ENCODE data around the gene SSH2.

The SSH2 gene

DNA sequence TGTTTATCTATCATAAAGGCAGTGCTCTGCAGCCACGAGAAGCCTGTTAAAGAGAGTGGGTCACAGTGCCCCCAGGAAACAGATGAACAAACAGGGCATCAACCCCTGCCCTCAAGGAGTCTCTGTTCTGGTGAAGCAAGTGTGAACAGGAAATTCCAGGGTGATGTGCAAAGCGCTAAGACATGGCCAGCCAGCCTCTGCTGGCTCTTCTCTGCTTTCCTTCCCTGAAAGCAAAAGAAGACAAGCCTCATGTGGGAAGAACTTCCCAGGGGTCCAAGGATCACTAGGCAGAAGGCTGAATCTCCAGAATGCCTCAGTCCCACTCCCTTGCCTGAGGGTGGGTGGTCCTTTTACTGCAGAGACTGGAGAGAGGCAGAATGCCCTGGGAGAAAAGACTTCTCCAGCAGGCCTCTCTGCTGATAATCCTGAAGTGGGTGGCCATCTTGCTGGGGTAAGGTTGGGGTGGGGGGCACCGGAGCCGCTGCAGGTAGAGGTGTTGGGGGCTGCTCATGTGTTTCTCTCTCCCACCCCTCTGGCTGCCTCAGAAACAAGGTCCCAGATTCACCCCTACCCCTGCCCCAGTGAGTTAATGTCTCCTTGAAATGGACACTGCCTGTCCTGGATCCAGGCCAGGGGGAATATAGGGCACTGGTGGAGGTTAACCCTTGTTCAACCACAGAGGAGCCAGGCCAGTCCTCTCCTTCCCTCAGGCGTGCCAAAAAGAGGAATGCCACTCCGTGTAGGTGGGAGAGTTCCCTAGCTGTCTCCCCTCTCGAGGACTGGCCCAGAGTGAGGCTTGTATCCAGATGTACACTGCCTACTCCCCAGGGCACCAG lies 334.7 kb downstream of the SSH2 start:
- in situ Hi-C loops (cut with MboI; ENCODE audit: low sequenced_read_pairs), result no loop called here

DNA sequence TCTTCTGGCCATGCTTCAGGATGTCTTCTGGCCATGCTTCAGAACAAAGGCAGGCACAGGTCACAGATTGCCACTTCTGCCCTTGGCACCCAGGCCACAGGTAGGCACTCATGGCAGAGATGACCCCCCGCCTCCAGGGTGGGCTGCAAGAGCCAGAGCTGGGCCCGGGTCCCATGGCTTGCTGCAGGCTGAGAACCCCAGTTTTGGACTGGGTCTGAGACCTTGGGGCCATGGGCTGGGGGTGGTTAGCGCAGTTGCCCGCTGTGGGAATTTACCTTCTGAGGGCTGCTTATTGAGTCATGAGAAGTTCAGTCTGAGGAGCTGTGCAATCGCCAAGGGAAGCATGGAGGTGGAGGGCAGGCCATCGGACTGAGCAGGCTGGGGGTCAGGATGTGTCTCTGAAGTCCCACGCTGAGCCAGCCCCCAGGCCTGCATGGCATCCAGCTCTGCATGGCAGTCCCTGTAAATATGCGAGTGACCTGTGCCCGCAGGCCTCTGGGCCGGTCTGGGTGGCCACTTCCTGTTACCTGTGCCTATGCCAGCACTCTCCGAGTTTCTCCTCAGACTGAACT lies 335.4 kb downstream of the SSH2 start:
- in situ Hi-C loops (cut with MboI; ENCODE audit: low sequenced_read_pairs), result no loop called here

DNA sequence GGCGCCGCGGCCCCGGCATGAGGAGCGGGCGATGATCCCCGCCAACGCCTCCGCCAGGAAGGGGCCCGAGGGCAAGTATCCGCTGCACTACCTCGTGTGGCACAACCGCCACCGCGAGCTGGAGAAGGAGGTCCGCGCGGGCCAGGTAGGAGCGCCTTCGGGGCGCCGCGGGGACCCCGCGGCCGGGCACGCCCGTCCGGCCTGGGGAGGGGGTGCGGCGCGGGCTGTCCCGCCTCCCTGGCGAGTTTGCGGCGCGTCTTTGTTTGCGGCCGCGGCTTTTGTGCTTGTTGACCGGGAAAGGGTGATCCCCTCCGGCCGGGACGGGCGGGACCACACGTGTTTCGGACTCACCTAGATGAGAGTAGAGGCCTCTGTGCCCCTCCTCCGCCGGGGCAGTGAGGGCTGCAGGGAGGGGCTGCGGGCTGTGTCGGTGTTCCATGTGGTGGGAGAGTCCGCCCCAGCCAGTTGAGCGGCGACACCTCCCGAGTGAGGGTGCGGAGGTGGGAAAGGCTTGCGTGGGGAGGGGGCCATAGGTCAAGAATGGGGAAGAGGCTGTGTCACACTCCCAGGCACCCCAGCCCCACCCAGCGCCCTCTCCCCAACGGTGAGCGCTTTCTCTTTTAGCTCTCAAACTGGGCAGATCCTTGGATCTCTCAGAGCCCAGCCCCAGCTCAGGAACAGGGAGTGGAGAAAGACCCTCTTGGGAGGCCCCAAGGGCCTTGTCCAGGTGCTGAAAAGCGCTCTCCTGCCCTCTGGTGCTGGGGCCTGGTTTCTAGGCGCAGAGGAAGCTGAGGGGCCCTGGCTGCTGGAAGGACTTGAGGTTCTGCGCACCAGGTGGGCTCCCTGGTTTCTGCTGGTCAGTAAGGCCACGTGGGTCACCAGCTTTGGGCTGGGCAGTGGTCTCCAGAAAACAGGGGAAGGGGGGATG lies 336.2 kb downstream of the SSH2 start:
- in situ Hi-C loops (cut with MboI; ENCODE audit: low sequenced_read_pairs), result no loop called here

DNA sequence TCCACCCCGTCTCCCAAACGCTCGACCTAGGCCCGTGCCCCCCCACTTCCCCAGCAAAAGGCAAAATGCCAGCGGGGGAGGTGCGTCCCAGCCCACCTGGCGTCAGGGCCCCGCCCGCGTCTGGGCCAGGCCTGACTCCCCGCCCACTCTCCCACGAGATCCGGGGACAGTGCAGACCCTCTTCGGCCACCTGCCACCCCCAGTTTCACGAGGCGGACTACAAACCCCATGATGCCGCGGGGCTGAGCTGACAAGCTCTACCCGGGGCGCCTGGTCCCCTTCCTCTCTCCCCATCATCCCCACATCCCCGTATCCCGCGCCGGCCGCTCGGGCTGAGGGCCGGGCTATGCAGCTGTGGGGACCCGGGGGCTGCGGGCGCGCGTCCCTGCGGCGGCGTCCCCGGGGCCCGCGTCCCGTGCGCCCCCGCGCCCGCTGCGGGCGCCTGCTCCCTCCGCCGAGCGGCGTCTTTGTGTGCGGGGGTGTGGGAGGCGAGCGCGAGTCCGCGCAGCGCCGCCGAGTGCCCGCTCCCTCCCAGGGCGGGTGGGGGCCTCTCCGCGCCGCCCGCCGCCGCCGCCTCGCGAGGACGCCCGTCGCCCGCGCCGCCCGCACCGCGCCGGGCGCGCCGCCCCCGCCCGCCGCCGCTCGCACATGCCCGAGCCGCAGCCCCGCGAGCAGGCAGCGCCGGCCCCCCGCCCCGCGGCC lies 337.0 kb downstream of the SSH2 start, which contains the start of gene ANKRD13B:
Gene ANKRD13B, plus strand, starts transcription at position 283 of the 702 bp plus-strand sequence. CDS start 490 bp downstream, outside the sequence.
- in situ Hi-C loops (cut with MboI; ENCODE audit: low sequenced_read_pairs), result no loop called here

DNA sequence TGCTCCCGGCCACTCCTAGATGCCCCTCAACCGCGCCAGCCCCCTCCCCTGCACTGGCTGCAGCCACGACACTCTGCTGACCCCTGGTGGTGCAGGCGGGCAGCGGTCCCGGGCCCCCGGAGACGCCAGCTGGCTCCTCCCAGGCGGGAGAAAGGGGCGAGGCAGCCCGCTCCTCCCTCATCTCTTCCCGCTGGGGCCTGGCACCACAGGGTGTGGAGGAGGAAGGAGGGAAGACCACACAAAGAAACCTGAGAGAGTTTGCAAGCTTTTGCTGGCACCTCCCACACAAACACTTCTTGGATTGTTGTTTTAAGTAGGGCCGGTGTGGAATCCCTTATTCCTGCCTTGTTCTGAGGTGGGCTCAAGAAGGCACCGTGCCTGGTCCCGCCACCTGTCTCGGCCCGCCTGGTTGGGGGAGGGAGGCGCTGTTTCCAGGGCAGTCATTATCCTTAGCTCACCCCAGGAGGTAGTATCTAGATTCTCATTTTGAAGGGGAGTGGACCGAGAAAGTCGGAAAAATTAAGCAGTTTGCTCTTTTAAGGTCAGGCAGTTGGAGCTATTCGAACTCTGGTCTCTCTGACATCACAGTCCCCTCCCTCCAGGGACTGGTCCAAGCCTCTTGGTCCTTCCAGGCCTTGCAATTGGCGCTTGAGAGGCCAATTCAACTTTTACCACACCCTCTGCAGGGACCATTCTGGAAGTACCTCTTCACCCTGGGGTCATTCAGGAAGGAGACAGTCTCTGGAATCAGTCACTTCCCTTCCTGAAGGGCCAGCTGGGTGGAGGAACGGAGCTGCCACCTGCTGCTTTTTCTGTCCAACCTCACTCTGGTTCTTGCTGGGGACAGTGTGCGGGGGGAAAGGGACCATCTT lies 338.1 kb downstream of the SSH2 start:
- in situ Hi-C loops (cut with MboI; ENCODE audit: low sequenced_read_pairs), result no loop called here

- in situ Hi-C loops (cut with MboI; ENCODE audit: low sequenced_read_pairs), result no loop called here
Measured at GRCh38 chr17:29591146-29591736, 338.8 kb downstream of the SSH2 start.

DNA sequence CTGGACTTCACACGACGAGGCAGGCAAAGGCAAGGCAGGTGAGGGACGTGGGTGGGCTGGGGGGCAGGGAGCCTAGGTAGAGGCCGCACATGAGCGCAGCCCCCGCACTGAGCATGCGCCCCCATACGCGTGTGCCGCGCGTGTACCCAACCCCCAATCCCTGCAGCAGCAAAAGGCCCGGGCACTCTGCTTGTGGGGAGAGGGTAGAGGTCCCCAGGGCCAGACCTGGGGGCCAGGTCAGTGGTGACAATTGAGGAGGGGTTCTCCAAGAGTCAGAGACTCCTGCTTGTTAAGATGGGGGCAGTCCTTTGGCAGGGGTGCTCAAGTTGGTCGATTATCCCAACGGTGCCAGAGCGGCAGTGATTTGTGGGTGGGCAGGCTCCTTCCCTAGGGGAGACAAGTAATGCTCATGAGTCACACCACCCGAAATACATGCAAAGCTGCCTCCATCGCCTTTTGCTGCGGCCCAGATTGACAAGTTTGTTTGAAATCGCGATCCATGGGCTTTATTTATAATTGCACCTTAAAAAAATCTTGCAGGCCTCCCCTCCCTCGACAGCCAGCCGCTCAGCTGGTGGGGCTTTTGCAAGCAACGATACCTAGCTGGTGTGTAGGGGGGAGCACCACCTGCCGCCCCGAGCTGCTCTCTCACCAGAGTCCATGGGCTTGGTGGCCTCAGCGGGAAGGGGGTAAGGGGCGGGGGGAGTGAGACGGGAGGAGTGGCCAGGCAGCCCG lies 339.4 kb downstream of the SSH2 start:
- in situ Hi-C loops (cut with MboI; ENCODE audit: low sequenced_read_pairs), result no loop called here

GRCh38 chr17:29589524-29590410 lies 340.3 kb downstream of the SSH2 start, which contains the start of gene GIT1:
GIT1 (minus strand) TSS chr17:29589648; CDS start chr17:29589378, 270 bp downstream.
- in situ Hi-C loops (cut with MboI; ENCODE audit: low sequenced_read_pairs), result no loop called here

DNA sequence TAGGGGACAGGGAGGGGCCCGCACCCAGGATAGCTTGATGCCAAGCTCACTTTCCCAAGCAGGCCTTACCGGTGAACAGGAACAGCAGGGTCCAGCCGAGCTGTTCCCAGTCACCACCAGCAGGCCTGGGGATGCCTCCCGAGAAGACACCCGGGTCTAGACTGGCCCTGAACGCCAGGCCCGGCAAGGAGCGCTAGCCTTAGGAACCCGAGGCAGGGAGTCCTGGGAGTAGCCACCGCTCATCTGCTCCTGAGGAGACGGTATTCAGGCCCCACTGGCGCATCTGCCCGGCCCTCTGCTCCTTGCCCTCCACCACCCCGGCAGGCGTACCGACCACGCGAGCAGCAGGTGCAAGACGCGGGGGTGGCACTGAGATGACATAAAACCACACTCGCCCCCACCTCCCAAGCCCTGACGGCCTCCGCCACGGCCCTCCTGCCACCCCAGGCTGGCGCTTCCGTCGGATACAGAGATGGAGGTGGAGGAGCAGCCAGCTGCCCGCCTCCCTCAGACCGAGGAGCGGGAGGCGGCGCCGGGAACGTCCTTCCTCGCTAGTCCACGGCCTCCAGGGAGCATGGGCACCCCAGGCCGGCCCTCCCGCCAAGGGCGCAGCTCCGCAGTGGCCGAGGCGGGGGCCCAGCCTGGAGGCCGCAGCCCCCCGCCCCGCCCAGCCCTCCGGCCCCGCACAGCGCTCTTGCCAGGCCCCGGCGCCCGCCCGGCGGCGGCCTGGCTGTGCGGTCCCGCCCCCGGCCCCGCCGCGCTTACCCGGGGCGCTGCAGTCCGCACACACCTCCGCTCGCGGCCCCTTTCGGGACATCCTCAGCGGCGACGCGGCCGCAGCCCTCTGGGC lies 341.2 kb downstream of the SSH2 start:
- in situ Hi-C loops (cut with MboI; ENCODE audit: low sequenced_read_pairs), result no loop called here

DNA sequence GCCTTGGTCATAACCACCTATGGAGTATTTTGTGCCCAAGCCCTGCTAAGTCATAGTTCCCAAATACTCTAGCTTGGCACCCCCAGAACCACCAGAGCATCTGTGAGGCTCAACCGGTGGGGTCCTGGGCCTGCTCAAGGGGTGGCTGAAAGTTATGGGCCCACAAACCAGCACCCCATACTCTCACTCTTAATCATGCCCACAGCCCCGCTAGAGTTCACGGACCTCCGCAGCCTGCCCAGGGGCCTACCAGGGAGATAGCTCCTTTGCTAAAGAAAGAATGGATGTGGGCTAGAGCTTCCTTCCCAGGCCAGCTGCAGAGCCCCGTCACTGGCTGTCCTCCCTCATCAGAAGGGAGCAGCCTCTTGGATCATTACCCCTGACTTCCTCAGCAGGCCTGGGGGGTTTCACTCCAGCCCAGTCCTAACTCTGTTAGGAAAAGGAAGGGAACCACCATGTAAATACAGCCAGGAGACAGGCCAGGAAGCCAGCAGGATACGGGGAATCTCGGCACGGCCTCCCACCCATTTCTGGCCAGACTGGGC lies 341.9 kb downstream of the SSH2 start:
- in situ Hi-C loops (cut with MboI; ENCODE audit: low sequenced_read_pairs), result no loop called here

DNA sequence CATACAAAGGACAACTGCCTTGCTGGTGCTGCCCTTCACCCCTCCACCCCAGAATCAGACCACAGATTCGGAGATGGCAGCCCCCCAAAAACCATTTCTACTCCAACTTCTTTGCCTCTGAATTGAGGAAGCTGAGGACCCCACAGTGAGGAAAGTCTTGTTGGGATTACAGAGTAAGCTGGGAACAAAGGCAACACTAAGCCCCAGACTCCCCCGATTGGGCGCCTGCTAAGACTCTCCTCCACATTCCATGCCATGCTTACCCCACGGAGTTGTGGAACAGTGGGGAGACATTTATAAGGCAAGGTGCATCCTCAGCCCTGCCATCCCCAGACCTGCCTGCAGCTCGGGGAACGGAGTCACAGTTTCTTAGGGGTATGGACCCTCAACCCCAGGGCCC lies 342.4 kb downstream of the SSH2 start:
- in situ Hi-C loops (cut with MboI; ENCODE audit: low sequenced_read_pairs), result no loop called here

- in situ Hi-C loops (cut with MboI; ENCODE audit: low sequenced_read_pairs), result no loop called here
Measured at GRCh38 chr17:29586676-29587469, 343.2 kb downstream of the SSH2 start.

- in situ Hi-C loops (cut with MboI; ENCODE audit: low sequenced_read_pairs), result no loop called here
Measured at GRCh38 chr17:29585080-29585751, 344.8 kb downstream of the SSH2 start.

DNA sequence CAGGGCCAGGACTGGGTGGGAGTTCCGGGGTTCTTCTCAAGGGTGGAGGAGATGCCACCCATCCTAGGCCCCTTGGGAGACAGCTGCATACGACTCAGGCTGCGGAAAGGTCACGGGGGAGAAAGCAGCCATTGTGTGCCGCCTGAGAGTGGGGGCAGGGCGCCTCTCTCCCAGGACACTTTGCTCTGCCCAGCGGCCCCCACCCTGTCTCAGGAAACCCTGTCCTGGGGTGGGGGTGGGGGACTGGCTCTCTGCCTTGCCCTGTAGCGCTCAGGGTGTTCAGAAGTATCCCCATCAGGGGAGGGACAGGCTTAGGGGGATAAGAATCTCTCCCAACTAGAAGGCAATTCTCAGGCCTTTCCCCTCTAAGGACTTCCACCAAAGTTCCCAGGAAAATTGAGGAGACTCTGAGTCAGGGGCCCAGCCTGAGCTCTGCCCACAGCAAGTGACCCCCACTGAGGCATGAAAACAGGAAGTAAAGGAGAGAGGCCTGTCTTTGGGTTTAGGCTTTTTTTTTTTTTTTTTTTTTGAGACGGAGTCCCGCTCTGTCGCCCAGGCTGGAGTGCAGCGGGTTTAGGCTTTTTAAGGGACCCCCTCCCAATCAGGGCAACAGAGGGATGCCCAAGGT lies 345.5 kb downstream of the SSH2 start:
- in situ Hi-C loops (cut with MboI; ENCODE audit: low sequenced_read_pairs), result no loop called here
